Neuronal stem cell (in vitro differentiated cells): ENCODE data around the gene TTC33.

Experiments used
- DNase-seq: peaks from one replicate; pipeline ENCODE4 v3.0.0-alpha.2; 2013; ENCODE audit warnings: low spot score
- H2AFZ ChIP-seq: one replicate; pipeline ENCODE4 v1.6.1; 2013; ENCODE audit warnings: mild to moderate bottlenecking, low read length, inconsistent platforms
- H2AK5ac ChIP-seq: 2 replicates; pipeline ENCODE4 v1.6.1; 2013; ENCODE audit warnings: low read depth, mild to moderate bottlenecking, inconsistent platforms, low read length, moderate library complexity, mixed read lengths
- H2BK120ac ChIP-seq: 2 replicates; pipeline ENCODE4 v1.6.1; 2013; ENCODE audit warnings: low read depth, mild to moderate bottlenecking, inconsistent platforms, low read length, moderate library complexity, mixed read lengths
- H2BK12ac ChIP-seq: one replicate; pipeline ENCODE4 v1.6.1; 2013; ENCODE audit warnings: low read length, inconsistent platforms
- H2BK15ac ChIP-seq: 2 replicates; pipeline ENCODE4 v1.6.1; 2013; ENCODE audit warnings: mild to moderate bottlenecking, low read length, inconsistent platforms, mixed read lengths
- H2BK5ac ChIP-seq: one replicate; pipeline ENCODE4 v1.6.1; 2013; ENCODE audit warnings: inconsistent platforms, mild to moderate bottlenecking, low read length, moderate library complexity
- H3K14ac ChIP-seq: one replicate; pipeline ENCODE4 v1.6.1; 2013; ENCODE audit warnings: low read length, inconsistent platforms
- H3K18ac ChIP-seq: 2 replicates; pipeline ENCODE4 v1.6.1; 2013; ENCODE audit warnings: low read length, inconsistent platforms
- H3K23ac ChIP-seq: 2 replicates; pipeline ENCODE4 v1.6.1; 2013; ENCODE audit warnings: low read depth, mild to moderate bottlenecking, mixed read lengths, low read length, inconsistent platforms; ENCODE audit not compliant: poor library complexity
- H3K27ac ChIP-seq: replicated peaks from 3 replicates; pipeline ENCODE4 v1.5.1; 2013; ENCODE audit warnings: low read length, inconsistent platforms
- H3K27me3 ChIP-seq, 3 experiments: 2 replicates each; pipeline ENCODE4 v1.6.1; 2013; ENCODE audit warnings: low read length in 3 of 3, mild to moderate bottlenecking in 2 of 3, inconsistent platforms in 1 of 3, low read depth in 1 of 3, mixed read lengths in 1 of 3, moderate library complexity in 1 of 3; ENCODE audit not compliant: control insufficient read depth in 3 of 3, insufficient read depth in 3 of 3
- H3K36me3 ChIP-seq, 2 donors: replicated peaks in 1 of 2; 2 replicates each; pipeline ENCODE4 v1.6.1; 2013; ENCODE audit warnings: low read length in 2 of 2; ENCODE audit not compliant: control insufficient read depth in 2 of 2, insufficient read depth in 2 of 2
- H3K4ac ChIP-seq: 2 replicates; pipeline ENCODE4 v1.6.1; 2013; ENCODE audit warnings: inconsistent platforms, mild to moderate bottlenecking, low read length, moderate library complexity
- H3K4me1 ChIP-seq, 2 donors: 1 replicate in 1 of 2; 2 replicates in 1 of 2; pipeline ENCODE4 v1.6.1; 2013; ENCODE audit warnings: low read length in 2 of 2, low read depth in 1 of 2; ENCODE audit not compliant: control insufficient read depth in 2 of 2, insufficient read depth in 1 of 2
- H3K4me2 ChIP-seq: one replicate; pipeline ENCODE4 v1.6.1; 2013; ENCODE audit warnings: mild to moderate bottlenecking, low read length, inconsistent platforms; ENCODE audit not compliant: insufficient read depth, poor library complexity, severe bottlenecking
- H3K4me3 ChIP-seq, 2 donors: 2 replicates each; pipeline ENCODE4 v1.5.1; 2013; ENCODE audit warnings: low read length in 2 of 2, mild to moderate bottlenecking in 2 of 2, inconsistent platforms in 1 of 2, moderate library complexity in 1 of 2
- H3K79me1 ChIP-seq: one replicate; pipeline ENCODE4 v1.6.1; 2013; ENCODE audit warnings: low read depth, mild to moderate bottlenecking, inconsistent platforms, low read length, moderate library complexity
- H3K9ac ChIP-seq: one replicate; pipeline ENCODE4 v1.6.1; 2013; ENCODE audit warnings: mild to moderate bottlenecking, low read depth, low read length, inconsistent platforms; ENCODE audit not compliant: poor library complexity
- H3K9me3 ChIP-seq, 2 donors: replicated peaks in 1 of 2; 2 replicates each; pipeline versions ENCODE3 to v1.6.1; 2013; ENCODE audit warnings: low read length in 2 of 2, mild to moderate bottlenecking in 2 of 2, inconsistent platforms in 1 of 2, low read depth in 1 of 2, mixed read lengths in 1 of 2, moderate library complexity in 1 of 2; ENCODE audit not compliant: control insufficient read depth in 2 of 2, insufficient read depth in 1 of 2
- H4K8ac ChIP-seq: one replicate; pipeline ENCODE4 v1.6.1; 2013; ENCODE audit warnings: low read depth, mild to moderate bottlenecking, inconsistent platforms, low read length, moderate library complexity
- H4K91ac ChIP-seq: one replicate; pipeline ENCODE4 v1.6.1; 2013; ENCODE audit warnings: low read length, low read depth, mild to moderate bottlenecking, inconsistent platforms; ENCODE audit not compliant: poor library complexity
- WGBS, 2 donors: extraction: QIAGEN DNeasy Blood & Tissue Kit; methylation state at CpG; one replicate each; pipeline ENCODE4 v1.1.7; 2013; ENCODE audit warnings: missing lambda C conversion rate in 2 of 2, mixed read lengths in 1 of 2; ENCODE audit not compliant: insufficient read length in 2 of 2, insufficient replicate concordance in 1 of 2; ENCODE audit errors: extremely low coverage in 2 of 2; 5-methylcytosine and 5-hydroxymethylcytosine counted together

The TTC33 gene

GRCh38 chr5:40780199-40780598 lies 24.4 kb upstream of the TTC33 start:
- no peaks in the 10 kb centered on the region for H3K4me1 ChIP-seq
- no peak overlapping the region for H3K4ac ChIP-seq
- H2BK15ac ChIP-seq, result no peak overlapping the region
- H3K36me3 ChIP-seq, result peaks cover 2 to 21% of the 10 kb centered on the region in 2 donors
- H3K9ac ChIP-seq, result no peak overlapping the region
- no peak overlapping the region for H3K4me2 ChIP-seq
- H2AK5ac ChIP-seq, result no peak overlapping the region
- H2BK5ac ChIP-seq, result no peak overlapping the region
- H4K8ac ChIP-seq, result no peak overlapping the region
- no peak overlapping the region for H3K23ac ChIP-seq
- H2BK120ac ChIP-seq, result no peak overlapping the region
- H3K27me3 ChIP-seq, result no peaks in the 10 kb centered on the region
- no peaks in the 10 kb centered on the region for H3K9me3 ChIP-seq
- H3K27ac ChIP-seq, result no peak overlapping the region
- DNase-seq, result no peak
- no peak overlapping the region for H3K14ac ChIP-seq
- H3K18ac ChIP-seq, result no peak overlapping the region
- no peak overlapping the region for H3K4me3 ChIP-seq
- H3K79me1 ChIP-seq, result peaks cover 2% of the 10 kb centered on the region
- no CpG with 5 or more reads among the region's 5 CpGs for WGBS, 2 donors
- no peak overlapping the region for H2BK12ac ChIP-seq
- no peak overlapping the region for H4K91ac ChIP-seq
- H2AFZ ChIP-seq, result no peak overlapping the region

DNA sequence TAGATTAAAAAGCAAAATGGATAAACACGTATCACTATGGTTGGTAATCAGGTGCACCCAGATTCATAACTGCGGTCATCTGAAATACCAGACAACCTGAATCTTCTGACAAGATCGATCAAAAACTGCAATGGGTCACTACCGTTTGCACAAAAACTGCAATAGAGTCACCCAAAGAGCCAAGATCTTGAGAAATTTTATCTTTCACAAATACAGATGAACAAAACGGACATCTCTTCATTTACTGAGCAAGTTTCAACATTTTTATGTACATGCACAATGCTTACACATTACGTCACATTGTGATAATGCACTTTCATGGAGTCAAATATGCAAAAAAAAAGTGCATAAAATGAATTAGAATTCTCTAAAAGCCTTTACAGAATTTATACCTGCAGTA lies 23.8 kb upstream of the TTC33 start:
- H3K36me3 ChIP-seq, result peaks cover 2 to 27% of the 10 kb centered on the region in 2 donors
- no peak overlapping the region for H2BK15ac ChIP-seq
- H2BK120ac ChIP-seq, result no peak overlapping the region

DNA sequence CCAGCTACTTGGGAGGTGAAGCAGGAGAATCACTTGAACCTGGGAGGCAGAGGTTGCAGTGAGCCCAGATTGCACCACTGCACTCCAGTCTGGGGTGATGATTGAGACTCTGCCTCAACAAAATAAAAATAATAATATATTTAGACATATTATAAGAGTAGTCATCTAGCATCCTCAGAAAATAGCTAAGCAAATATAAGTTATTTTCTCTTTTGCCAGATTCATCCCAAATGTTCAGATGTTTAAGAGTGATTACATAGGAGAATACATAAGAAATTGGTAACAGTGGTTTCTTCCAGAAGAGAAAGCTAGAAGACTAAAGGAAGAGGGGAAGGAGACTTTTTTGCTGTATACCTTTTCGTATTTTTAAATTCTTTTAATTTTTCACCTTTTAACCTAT lies 22.4 kb upstream of the TTC33 start:
- no peak overlapping the region for H2BK120ac ChIP-seq
- H2BK15ac ChIP-seq, result no peak overlapping the region
- H3K4me2 ChIP-seq, result no peak overlapping the region
- H4K8ac ChIP-seq, result no peak overlapping the region
- H2BK5ac ChIP-seq, result no peak overlapping the region
- H3K18ac ChIP-seq, result no peak overlapping the region
- no CpG with 5 or more reads among the region's 1 CpG for WGBS, 2 donors
- no peak overlapping the region for H3K4me3 ChIP-seq
- no peak overlapping the region for H3K27ac ChIP-seq
- H2AK5ac ChIP-seq, result no peak overlapping the region
- H3K9me3 ChIP-seq, result no peaks in the 10 kb centered on the region
- DNase-seq, result no peak
- H2AFZ ChIP-seq, result no peak overlapping the region
- no peak overlapping the region for H4K91ac ChIP-seq
- H3K14ac ChIP-seq, result no peak overlapping the region
- peaks cover 2% of the 10 kb centered on the region for H3K79me1 ChIP-seq
- H3K9ac ChIP-seq, result no peak overlapping the region
- H3K27me3 ChIP-seq, result no peaks in the 10 kb centered on the region
- peaks cover 2 to 42% of the 10 kb centered on the region in 2 donors for H3K36me3 ChIP-seq
- H2BK12ac ChIP-seq, result no peak overlapping the region
- no peak overlapping the region for H3K4ac ChIP-seq
- no peak overlapping the region for H3K23ac ChIP-seq
- H3K4me1 ChIP-seq, result no peaks in the 10 kb centered on the region

More for the DNA sequence above, 23.8 kb upstream of the TTC33 start:
- Histone ChIP-seq H3K18ac (no peak overlapping the region), H3K14ac (no peak overlapping the region), H3K27me3 (no peaks in the 10 kb centered on the region), H4K8ac (no peak overlapping the region), H2AK5ac (no peak overlapping the region), H3K79me1 (peaks cover 2% of the 10 kb centered on the region), H4K91ac (no peak overlapping the region), H3K4me1 (no peaks in the 10 kb centered on the region), H2BK5ac (no peak overlapping the region), H3K9me3 (no peaks in the 10 kb centered on the region), H2AFZ (no peak overlapping the region), H3K9ac (no peak overlapping the region), H3K23ac (no peak overlapping the region), H2BK12ac (no peak overlapping the region), H3K4ac (no peak overlapping the region), H3K4me3 (no peak overlapping the region), H3K27ac (no peak overlapping the region), H3K4me2 (no peak overlapping the region)
- WGBS, 2 donors, result no CpG with 5 or more reads among the region's 6 CpGs
- DNase-seq, result no peak

DNA sequence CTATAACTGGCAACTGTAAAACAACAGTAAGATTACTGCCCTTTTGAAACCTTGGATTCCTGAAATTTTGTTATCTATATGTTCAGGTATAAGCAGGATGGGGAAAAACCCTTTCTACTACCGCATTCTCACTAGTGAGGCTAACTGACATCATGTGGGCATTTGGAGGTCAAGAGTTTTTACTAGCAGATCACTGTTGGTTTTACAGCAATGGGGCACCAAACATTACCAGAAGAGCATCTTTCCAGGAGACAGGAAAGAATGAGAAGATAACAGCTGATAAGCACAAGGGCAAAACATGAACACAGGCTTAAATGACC lies 20.9 kb upstream of the TTC33 start:
- Histone ChIP-seq H3K79me1 (peaks cover 2% of the 10 kb centered on the region), H3K4me3 (no peak overlapping the region), H3K36me3 (peaks cover 2 to 55% of the 10 kb centered on the region in 2 donors), H3K4ac (no peak overlapping the region), H2BK15ac (no peak overlapping the region), H3K18ac (no peak overlapping the region), H2BK12ac (no peak overlapping the region), H3K27ac (no peak overlapping the region), H4K91ac (no peak overlapping the region), H3K14ac (no peak overlapping the region), H2BK5ac (no peak overlapping the region), H3K9me3 (no peaks in the 10 kb centered on the region), H3K4me2 (no peak overlapping the region), H3K9ac (no peak overlapping the region), H3K23ac (no peak overlapping the region), H3K27me3 (no peaks in the 10 kb centered on the region), H2BK120ac (no peak overlapping the region), H2AFZ (no peak overlapping the region), H2AK5ac (no peak overlapping the region), H4K8ac (no peak overlapping the region), H3K4me1 (no peaks in the 10 kb centered on the region)
- no peak for DNase-seq
- WGBS, 2 donors, result no CpG with 5 or more reads among the region's 1 CpG
